ENCODE data around the gene SYT8. TPM values are rescaled to one million over a fixed set of nuclear protein-coding genes. Genes with fewer than 3 reads are reported as not detected.
A peak's percentile ranks its signal among the peaks of the same experiment; 100 is the strongest.

Gene SYT8
- total and polyA plus RNA-seq, 5 donors from 2014 or later = not detected

DNA sequence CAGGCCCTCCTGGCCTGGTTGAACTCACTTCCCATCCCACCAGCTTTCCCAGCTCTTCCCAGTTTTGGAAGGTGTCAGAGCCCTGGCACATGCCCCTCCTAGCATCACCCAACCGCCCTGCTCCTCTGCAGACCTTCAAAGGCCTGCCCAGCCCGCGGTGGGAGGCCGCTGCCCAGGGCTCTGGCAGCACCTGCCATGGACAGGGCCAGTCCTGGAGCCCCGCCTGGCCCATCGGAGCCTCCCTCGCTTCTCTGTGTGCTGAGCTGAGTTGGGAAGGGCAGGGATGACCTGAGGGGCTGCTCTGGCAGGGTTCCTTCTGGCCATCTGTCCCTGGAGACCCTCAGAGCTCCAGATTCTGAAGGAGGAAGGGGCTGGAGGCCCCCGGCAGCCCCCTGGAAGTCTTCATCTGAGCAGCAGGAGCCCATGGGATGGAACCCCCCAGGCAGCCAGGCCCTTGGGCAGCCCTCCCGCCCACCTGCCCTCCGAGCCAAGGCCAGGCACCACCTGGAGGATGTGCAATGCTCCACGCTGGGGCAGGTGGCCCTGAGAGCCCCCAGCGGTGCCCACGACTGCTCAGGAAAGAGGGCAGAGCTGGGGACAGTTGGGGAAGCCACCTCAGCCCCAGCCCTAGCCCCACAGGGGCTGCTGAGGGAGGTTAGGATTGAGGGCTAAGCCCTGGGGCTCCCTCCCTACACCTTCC lies 21.7 kb downstream of the SYT8 start:
- H3K4me1 Mint-ChIP-seq = peaks cover 0 to 53% (median 20%) of the 10 kb centered on the region in 4 donors
- no peaks in the 10 kb centered on the region for H3K9me3 ChIP-seq (ENCODE audit: control insufficient read depth in 2 of 2, low read length in 2 of 2)
- H3K27ac ChIP-seq (ENCODE audit: insufficient read depth, low read length, poor library complexity, severe bottlenecking) = peak overlapping the region; percentile 61
- ATAC-seq (ENCODE audit: low read depth in 2 of 2) (no peak), DNase-seq (no peak)
- H3K36me3 Mint-ChIP-seq = peaks cover 4% of the 10 kb centered on the region
- H3K4me3 Mint-ChIP-seq = peak overlapping the region; percentile 43 to 99 (median 68)
- H3K27ac Mint-ChIP-seq = peak overlapping the region in 2 of 3 donors; percentile 63 to 82
- no peaks in the 10 kb centered on the region for H3K27me3 ChIP-seq (ENCODE audit: control insufficient read depth, insufficient read depth, low read length)
- no peaks in the 10 kb centered on the region for H3K27me3 Mint-ChIP-seq
- peaks cover 79% of the 10 kb centered on the region for H3K4me1 ChIP-seq (ENCODE audit: control insufficient read depth, insufficient read depth, low read length, poor library complexity, severe bottlenecking)
- no peak overlapping the region for H3K4me3 ChIP-seq (ENCODE audit: low read depth, low read length)
- no peaks in the 10 kb centered on the region for H3K9me3 Mint-ChIP-seq
- H3K36me3 ChIP-seq (ENCODE audit: control insufficient read depth, insufficient read depth, low read length) = peaks cover 3% of the 10 kb centered on the region

DNA sequence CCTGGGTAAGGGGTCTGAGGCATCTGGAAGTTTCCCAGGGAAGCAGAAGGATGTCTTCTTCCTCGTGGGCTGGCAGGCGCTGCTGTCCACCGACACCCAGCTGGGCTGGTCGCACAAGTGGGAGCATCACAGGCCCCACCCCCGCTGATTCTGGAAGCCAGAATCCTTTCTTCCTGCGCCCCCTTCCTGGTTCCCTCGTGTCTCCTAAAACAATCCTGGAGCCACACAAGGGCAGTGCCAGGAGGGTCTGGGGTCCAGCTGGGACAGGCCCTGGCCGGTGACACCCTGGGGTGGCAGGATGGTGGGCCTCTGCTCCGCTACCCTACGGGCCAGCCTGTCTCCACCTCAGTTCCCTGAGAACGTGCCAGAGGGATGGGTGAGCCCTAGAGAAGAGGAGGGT lies 22.3 kb downstream of the SYT8 start:
- H3K4me1 ChIP-seq (ENCODE audit: control insufficient read depth, insufficient read depth, low read length, poor library complexity, severe bottlenecking) = peaks cover 75% of the 10 kb centered on the region
- no peaks in the 10 kb centered on the region for H3K9me3 ChIP-seq (ENCODE audit: control insufficient read depth in 2 of 2, low read length in 2 of 2)
- peaks cover 3% of the 10 kb centered on the region for H3K36me3 ChIP-seq (ENCODE audit: control insufficient read depth, insufficient read depth, low read length)
- H3K4me3 ChIP-seq (ENCODE audit: low read depth, low read length) = no peak overlapping the region
- no peak overlapping the region for H3K27ac ChIP-seq (ENCODE audit: insufficient read depth, low read length, poor library complexity, severe bottlenecking)
- Mint-ChIP-seq H3K27me3 (no peaks in the 10 kb centered on the region), H3K4me1 (peaks cover 0 to 46% (median 20%) of the 10 kb centered on the region in 4 donors), H3K9me3 (no peaks in the 10 kb centered on the region), H3K27ac (peak overlapping the region in 2 of 3 donors; percentile 25 to 80), H3K4me3 (no peak overlapping the region), H3K36me3 (peaks cover 4% of the 10 kb centered on the region)
- DNase-seq = no peak
- no peaks in the 10 kb centered on the region for H3K27me3 ChIP-seq (ENCODE audit: control insufficient read depth, insufficient read depth, low read length)
- no peak for ATAC-seq (ENCODE audit: low read depth in 2 of 2)

DNA sequence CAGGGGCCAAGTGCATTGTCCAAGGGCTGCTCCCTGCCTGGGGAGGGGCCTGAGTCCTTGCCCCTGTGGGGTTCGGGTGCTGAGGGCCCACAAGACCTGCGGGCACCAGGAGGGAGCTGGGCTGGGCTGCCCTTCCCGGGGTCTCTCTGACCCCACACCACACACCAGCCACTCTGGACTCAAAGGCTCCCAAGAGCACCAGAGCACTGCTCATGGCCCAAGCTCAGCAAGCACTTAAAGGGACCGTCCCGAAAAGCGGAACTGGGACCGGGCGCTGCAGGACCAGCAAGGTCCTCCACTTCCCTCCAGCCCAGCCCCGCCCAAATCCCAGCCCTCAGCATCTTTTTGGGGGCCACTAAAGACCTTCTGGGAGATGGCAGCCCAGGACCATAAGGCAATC lies 23.4 kb downstream of the SYT8 start:
- no peak overlapping the region for H3K4me3 ChIP-seq (ENCODE audit: low read depth, low read length)
- DNase-seq = no peak
- H3K27ac ChIP-seq (ENCODE audit: insufficient read depth, low read length, poor library complexity, severe bottlenecking) = no peak overlapping the region
- no peaks in the 10 kb centered on the region for H3K27me3 ChIP-seq (ENCODE audit: control insufficient read depth, insufficient read depth, low read length)
- H3K4me1 ChIP-seq (ENCODE audit: control insufficient read depth, insufficient read depth, low read length, poor library complexity, severe bottlenecking) = peaks cover 77% of the 10 kb centered on the region
- H3K27me3 Mint-ChIP-seq = no peaks in the 10 kb centered on the region
- H3K4me3 Mint-ChIP-seq = peak overlapping the region in 2 of 4 donors; percentile 39 to 61
- peaks cover 7% of the 10 kb centered on the region for H3K36me3 ChIP-seq (ENCODE audit: control insufficient read depth, insufficient read depth, low read length)
- peak overlapping the region in 2 of 3 donors; percentile 46 to 80 for H3K27ac Mint-ChIP-seq
- no peaks in the 10 kb centered on the region for H3K36me3 Mint-ChIP-seq
- H3K9me3 ChIP-seq (ENCODE audit: control insufficient read depth in 2 of 2, low read length in 2 of 2) = no peaks in the 10 kb centered on the region
- H3K4me1 Mint-ChIP-seq = peaks cover 0 to 38% (median 12%) of the 10 kb centered on the region in 4 donors
- ATAC-seq (ENCODE audit: low read depth in 2 of 2) = no peak
- H3K9me3 Mint-ChIP-seq = no peaks in the 10 kb centered on the region

DNA sequence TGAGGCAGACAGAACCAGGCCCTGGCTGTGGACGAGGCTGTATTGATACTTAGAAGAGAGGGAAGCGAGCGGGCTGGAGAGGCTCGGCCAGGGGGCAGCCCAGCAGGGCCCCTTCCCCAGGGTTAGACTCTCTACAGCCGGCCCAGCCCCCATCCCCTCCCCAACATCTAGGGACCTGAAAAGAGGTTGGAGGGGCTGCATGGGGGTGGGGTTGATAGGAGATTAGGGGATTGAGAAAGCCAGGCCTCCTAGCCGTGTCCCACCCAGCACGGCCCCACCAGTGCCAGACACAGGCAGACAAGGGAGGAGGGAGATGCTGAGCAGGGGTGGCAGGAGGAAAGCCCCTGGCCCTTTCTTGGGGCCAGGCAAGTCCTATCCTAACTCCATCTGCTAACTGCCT lies 23.8 kb downstream of the SYT8 start:
- H3K4me1 Mint-ChIP-seq = peaks cover 0 to 37% (median 12%) of the 10 kb centered on the region in 4 donors
- no peak overlapping the region for H3K27ac Mint-ChIP-seq
- no peaks in the 10 kb centered on the region for H3K36me3 Mint-ChIP-seq
- peak overlapping the region; percentile 11 for H3K27ac ChIP-seq (ENCODE audit: insufficient read depth, low read length, poor library complexity, severe bottlenecking)
- no peaks in the 10 kb centered on the region for H3K9me3 ChIP-seq (ENCODE audit: control insufficient read depth in 2 of 2, low read length in 2 of 2)
- H3K4me3 ChIP-seq (ENCODE audit: low read depth, low read length) = no peak overlapping the region
- peaks cover 11% of the 10 kb centered on the region for H3K36me3 ChIP-seq (ENCODE audit: control insufficient read depth, insufficient read depth, low read length)
- H3K27me3 ChIP-seq (ENCODE audit: control insufficient read depth, insufficient read depth, low read length) = no peaks in the 10 kb centered on the region
- DNase-seq (no peak), ATAC-seq (ENCODE audit: low read depth in 2 of 2) (no peak)
- peak overlapping the region in 2 of 4 donors; percentile 29 to 46 for H3K4me3 Mint-ChIP-seq
- no peaks in the 10 kb centered on the region for H3K27me3 Mint-ChIP-seq
- peaks cover 81% of the 10 kb centered on the region for H3K4me1 ChIP-seq (ENCODE audit: control insufficient read depth, insufficient read depth, low read length, poor library complexity, severe bottlenecking)
- H3K9me3 Mint-ChIP-seq = no peaks in the 10 kb centered on the region

DNA sequence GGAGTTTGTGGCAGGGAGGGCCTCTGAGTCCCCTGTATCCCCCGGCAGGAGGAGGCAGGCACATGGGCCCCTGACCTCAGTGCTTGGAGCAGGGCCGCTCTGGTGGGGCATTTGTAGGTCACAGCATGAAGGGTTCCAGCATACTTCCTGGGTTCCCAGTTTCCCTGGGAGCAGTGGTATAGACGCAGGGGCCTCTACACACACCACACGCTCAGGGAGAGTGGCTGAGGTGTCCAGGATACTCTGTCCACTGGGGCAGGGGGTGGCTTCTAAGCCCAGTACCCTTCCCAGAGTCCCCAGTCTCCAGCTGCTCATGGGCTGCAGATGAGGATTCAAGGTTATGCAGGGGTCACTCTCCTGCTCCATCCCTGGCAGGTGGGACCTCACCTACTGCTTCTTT lies 24.2 kb downstream of the SYT8 start:
- Histone ChIP-seq H3K9me3 (ENCODE audit: control insufficient read depth in 2 of 2, low read length in 2 of 2) (no peaks in the 10 kb centered on the region), H3K27me3 (ENCODE audit: control insufficient read depth, insufficient read depth, low read length) (no peaks in the 10 kb centered on the region), H3K36me3 (ENCODE audit: control insufficient read depth, insufficient read depth, low read length) (peaks cover 12% of the 10 kb centered on the region), H3K4me3 (ENCODE audit: low read depth, low read length) (no peak overlapping the region), H3K27ac (ENCODE audit: insufficient read depth, low read length, poor library complexity, severe bottlenecking) (peak overlapping the region; percentile 11), H3K4me1 (ENCODE audit: control insufficient read depth, insufficient read depth, low read length, poor library complexity, severe bottlenecking) (peaks cover 86% of the 10 kb centered on the region)
- no peak for ATAC-seq (ENCODE audit: low read depth in 2 of 2)
- no peak for DNase-seq
- peak overlapping the region in 1 of 3 donors; percentile 26 for H3K27ac Mint-ChIP-seq
- no peaks in the 10 kb centered on the region for H3K27me3 Mint-ChIP-seq
- H3K4me3 Mint-ChIP-seq = peak overlapping the region in 2 of 4 donors; percentile 46 to 55
- H3K4me1 Mint-ChIP-seq = peaks cover 0 to 36% (median 10%) of the 10 kb centered on the region in 4 donors
- H3K36me3 Mint-ChIP-seq = no peaks in the 10 kb centered on the region
- H3K9me3 Mint-ChIP-seq = no peaks in the 10 kb centered on the region

DNA sequence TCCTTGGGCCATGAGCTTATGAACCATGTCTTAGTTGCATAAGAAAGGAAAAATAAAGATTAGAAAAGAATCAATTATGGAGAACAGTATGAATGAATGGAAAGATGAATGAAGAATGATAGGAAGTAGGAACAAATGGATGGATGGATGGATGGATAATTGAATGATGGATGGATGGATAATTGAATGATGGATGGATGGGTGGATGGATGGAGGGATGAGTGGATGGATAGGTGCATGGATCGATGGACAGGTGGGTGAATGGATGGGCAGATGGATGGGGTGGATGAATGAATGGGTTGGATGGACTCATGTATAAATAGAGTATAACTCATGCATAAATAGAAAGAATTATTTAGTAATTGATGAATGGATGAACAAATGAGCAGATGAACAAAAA lies 25.3 kb downstream of the SYT8 start:
- H3K27me3 Mint-ChIP-seq = no peaks in the 10 kb centered on the region
- H3K36me3 Mint-ChIP-seq = no peaks in the 10 kb centered on the region
- H3K36me3 ChIP-seq (ENCODE audit: control insufficient read depth, insufficient read depth, low read length) = peaks cover 14% of the 10 kb centered on the region
- H3K27ac Mint-ChIP-seq = no peak overlapping the region
- DNase-seq (no peak), ATAC-seq (ENCODE audit: low read depth in 2 of 2) (no peak)
- H3K4me1 ChIP-seq (ENCODE audit: control insufficient read depth, insufficient read depth, low read length, poor library complexity, severe bottlenecking) = peaks cover 86% of the 10 kb centered on the region
- peaks cover 0 to 42% (median 11%) of the 10 kb centered on the region in 4 donors for H3K4me1 Mint-ChIP-seq
- H3K9me3 Mint-ChIP-seq = no peaks in the 10 kb centered on the region
- no peak overlapping the region for H3K4me3 Mint-ChIP-seq
- no peaks in the 10 kb centered on the region for H3K27me3 ChIP-seq (ENCODE audit: control insufficient read depth, insufficient read depth, low read length)
- H3K4me3 ChIP-seq (ENCODE audit: low read depth, low read length) = no peak overlapping the region
- no peaks in the 10 kb centered on the region for H3K9me3 ChIP-seq (ENCODE audit: control insufficient read depth in 2 of 2, low read length in 2 of 2)
- no peak overlapping the region for H3K27ac ChIP-seq (ENCODE audit: insufficient read depth, low read length, poor library complexity, severe bottlenecking)

DNA sequence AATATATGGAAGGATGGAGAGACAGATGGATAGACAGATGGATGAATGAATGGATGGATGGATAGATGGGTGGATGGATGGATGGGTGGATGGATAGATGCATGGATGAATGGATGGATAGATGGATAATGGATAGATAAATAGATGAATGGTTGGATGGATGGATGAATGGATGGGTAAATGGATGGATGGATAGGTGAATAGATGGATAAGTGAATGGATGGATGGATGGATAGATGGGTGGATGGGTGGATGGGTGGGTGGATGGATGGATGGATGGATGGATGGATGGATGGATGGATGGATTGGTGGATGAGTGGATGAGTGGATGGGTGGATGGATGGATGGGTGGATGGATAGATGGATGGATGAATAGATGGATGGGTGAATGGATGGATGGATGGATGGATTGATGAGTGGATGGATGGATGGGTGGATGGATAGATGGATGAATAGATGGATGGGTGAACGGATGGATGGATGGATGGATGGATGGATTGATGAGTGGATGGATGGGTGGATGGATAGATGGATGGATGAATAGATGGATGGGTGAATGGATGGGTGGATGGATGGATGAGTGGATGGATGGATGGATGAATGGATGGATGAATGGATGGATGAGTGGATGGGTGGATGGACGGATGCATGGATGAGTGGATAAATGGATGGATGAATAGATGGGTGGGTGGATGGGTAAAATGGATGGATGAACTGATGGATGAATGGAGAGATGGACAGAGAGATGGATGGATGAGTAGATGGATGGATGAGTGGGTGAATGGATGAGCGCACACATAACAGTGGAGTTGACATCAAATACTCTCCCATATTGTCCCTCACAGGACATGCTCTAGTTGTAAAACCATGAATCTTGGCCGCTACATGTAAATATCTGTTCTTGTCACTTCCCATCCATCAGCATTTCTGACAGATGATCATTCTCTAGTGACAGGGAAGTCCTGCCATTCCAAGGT lies 26.9 kb downstream of the SYT8 start:
- ATAC-seq (ENCODE audit: low read depth in 2 of 2) = no peak
- H3K27me3 ChIP-seq (ENCODE audit: control insufficient read depth, insufficient read depth, low read length) = no peaks in the 10 kb centered on the region
- DNase-seq = no peak
- peak overlapping the region; percentile 13 for H3K4me3 ChIP-seq (ENCODE audit: low read depth, low read length)
- H3K9me3 Mint-ChIP-seq = peaks cover 0 to 1% (median 0%) of the 10 kb centered on the region in 7 donors
- peaks cover 20% of the 10 kb centered on the region for H3K36me3 ChIP-seq (ENCODE audit: control insufficient read depth, insufficient read depth, low read length)
- H3K4me1 ChIP-seq (ENCODE audit: control insufficient read depth, insufficient read depth, low read length, poor library complexity, severe bottlenecking) = peaks cover 84% of the 10 kb centered on the region
- H3K9me3 ChIP-seq (ENCODE audit: control insufficient read depth in 2 of 2, low read length in 2 of 2) = no peaks in the 10 kb centered on the region
- no peaks in the 10 kb centered on the region for H3K27me3 Mint-ChIP-seq
- peaks cover 0 to 43% (median 13%) of the 10 kb centered on the region in 4 donors for H3K4me1 Mint-ChIP-seq
- H3K4me3 Mint-ChIP-seq = no peak overlapping the region
- H3K27ac Mint-ChIP-seq = no peak overlapping the region
- no peak overlapping the region for H3K27ac ChIP-seq (ENCODE audit: insufficient read depth, low read length, poor library complexity, severe bottlenecking)
- H3K36me3 Mint-ChIP-seq = peaks cover 4% of the 10 kb centered on the region
